ENCODE data around the gene SLC38A7.
"Not testable (repeated sequence)": the region's sequence is repeated elsewhere in the genome, so short reads cannot be mapped to it uniquely, and the experiment has no call there.

SLC38A7 gene

DNA sequence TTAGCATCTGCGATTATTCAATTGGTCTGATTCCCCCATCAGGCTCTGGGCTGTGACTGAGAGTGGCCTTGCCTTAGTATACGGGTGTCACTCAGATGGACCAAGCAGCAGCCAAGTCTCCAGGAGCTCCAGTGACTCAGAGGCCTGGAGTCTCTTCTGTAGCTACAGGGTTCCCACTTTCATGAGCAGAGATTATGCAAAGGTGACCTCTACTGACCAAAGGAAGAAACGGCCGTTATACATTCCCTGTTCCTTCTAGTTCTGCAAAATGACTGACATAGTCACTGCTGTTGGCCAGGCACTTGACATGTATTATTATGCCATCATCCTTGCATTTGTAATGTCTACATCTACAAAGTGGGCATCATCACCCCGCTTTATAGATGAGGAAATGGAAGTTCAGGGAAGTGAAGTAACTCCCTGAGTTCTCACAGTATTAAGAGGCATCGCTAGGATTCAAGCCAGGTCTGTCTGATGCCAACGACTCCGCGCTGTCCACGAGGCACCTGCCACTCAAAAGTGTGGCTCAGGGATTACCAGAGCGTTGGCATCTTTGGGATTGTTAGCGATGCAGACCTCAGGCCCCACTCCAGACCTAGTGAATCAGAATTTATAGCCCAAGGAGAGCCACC lies 23.3 kb downstream of the SLC38A7 start:
- DNase-seq (ENCODE audit: low read depth, low spot score) = peak; percentile 56
- CTCF ChIA-PET = interaction anchor here (0.5 to 6.0 kb wide), 32 partner anchors 10 to 364 kb away, joined by 3 to 78 read pairs (median 4); partner anchors contain the start of gene NDRG4

GRCh38 chr16:58659911-58660310 lies 24.7 kb downstream of the SLC38A7 start:
- POLR2A ChIA-PET; H3K4me3 ChIP-seq (ENCODE audit: low read depth, low read length); DNase-seq (ENCODE audit: low read depth, low spot score): not testable (repeated sequence)
- CTCF ChIA-PET = interaction anchor here (0.8 to 6.0 kb wide), 5 partner anchors 11 to 323 kb away, joined by 3 to 78 read pairs (median 14); no protein-coding TSS in a partner anchor

More for the DNA sequence above, 23.3 kb downstream of the SLC38A7 start:
- H3K4me3 ChIP-seq (ENCODE audit: low read depth, low read length) = no peak overlapping the region
- TF ChIP-seq CTCF (IDR thresholded peaks at IDR 0.05; ENCODE audit: insufficient read depth, low read length, missing control alignments) = peak; percentile 67
- POLR2A ChIA-PET = interaction anchor here (1.0 kb wide), 1 partner anchor 23 kb away, joined by 4 read pairs; the partner anchor contains the start of gene SLC38A7

GRCh38 chr16:58658796-58659211 lies 25.8 kb downstream of the SLC38A7 start:
- no peak overlapping the region for H3K4me3 ChIP-seq (ENCODE audit: low read depth, low read length)
- no peak for TF ChIP-seq CTCF (IDR thresholded peaks at IDR 0.05; ENCODE audit: insufficient read depth, low read length, missing control alignments)
- ChIA-PET POLR2A (no interaction called here), CTCF (interaction anchor here (1.0 to 6.0 kb wide), 5 partner anchors 148 to 760 kb away, joined by 3 to 78 read pairs (median 8); no protein-coding TSS in a partner anchor)
- no peak for DNase-seq (ENCODE audit: low read depth, low spot score)

DNA sequence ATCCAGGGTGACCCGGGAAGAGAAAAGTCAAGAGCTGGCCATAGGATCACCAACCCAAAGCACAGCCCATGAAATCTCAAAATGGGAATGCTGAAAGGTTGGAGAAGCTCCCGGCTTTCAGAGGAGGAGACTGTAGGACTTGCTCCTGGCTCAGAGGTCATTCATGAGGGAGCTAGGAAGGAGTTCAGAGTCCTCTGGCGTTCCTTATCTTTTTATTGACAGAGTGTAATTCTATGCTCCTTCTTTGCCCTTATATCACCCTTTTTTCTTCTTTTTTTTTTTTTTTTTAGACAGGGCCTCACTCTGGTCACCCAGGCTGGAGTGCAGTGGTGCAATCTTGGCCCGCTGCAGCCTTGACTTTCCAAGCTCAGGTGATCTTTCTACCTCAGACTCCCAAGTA lies 27.7 kb downstream of the SLC38A7 start:
- CTCF ChIA-PET = interaction anchor here (0.6 to 3.0 kb wide), 4 partner anchors 41 to 320 kb away, joined by 3 to 14 read pairs (median 3); no protein-coding TSS in a partner anchor
- POLR2A ChIA-PET = no interaction called here
- H3K4me3 ChIP-seq (ENCODE audit: low read depth, low read length) = no peak overlapping the region
- DNase-seq (ENCODE audit: low read depth, low spot score) = no peak
- TF ChIP-seq CTCF (IDR thresholded peaks at IDR 0.05; ENCODE audit: insufficient read depth, low read length, missing control alignments) = no peak

DNA sequence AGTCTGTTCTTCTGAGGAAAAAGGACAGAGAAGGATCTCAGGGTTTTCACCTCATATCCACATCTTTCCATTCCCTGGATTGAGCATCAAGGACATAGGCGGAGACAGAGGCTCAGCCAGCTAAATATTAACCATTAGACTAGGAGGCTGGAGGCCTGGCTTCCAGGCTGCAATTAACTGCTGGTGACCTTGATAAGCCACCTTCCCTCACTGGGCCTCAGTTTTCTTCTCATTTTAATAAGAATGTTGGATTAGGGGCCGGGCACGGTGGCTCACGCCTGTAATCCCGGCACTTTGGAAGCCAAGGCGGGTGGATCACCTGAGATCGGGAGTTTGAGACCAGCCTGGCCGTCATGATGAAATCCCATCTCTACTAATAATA lies 29.4 kb downstream of the SLC38A7 start:
- no peak for TF ChIP-seq CTCF (IDR thresholded peaks at IDR 0.05; ENCODE audit: insufficient read depth, low read length, missing control alignments)
- no peak for DNase-seq (ENCODE audit: low read depth, low spot score)
- CTCF ChIA-PET = no interaction called here
- H3K4me3 ChIP-seq (ENCODE audit: low read depth, low read length) = no peak overlapping the region
- POLR2A ChIA-PET = no interaction called here

DNA sequence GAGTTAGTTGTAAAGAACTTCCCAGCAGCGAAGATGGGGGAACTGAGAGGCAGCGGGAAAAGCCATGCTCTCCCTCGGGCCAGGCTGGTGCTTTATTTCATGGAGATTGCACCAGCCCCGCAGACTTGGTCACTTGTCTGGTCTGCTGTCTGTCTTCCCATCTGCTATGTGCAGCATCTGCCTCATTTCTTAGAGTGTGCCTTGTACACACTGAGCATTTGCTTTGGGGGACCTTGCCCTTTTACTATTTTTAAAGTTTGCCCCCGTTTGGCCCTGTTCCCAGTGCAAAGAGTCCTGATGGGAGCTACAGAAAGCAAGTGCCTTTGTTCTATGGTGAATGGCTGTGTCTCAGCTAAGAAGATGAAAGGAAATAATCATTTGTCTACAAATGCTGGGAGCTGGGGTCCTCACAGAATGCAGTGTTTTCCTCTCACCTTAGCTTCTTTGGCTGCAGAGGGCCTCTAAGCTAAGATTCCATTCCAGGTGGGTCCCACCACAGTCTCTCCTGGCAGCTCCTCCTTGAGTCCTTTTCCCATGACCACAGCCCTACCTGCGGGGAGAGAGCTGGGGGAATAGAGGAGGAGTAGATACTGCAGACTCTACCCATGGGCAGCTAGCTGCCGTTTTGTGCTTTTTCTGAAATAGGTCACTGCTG lies 29.9 kb downstream of the SLC38A7 start:
- CTCF ChIA-PET = interaction anchor here (2.9 kb wide), 1 partner anchor 141 kb away, joined by 19 read pairs; no protein-coding TSS in a partner anchor

More for the DNA sequence above, 29.9 kb downstream of the SLC38A7 start:
- no peak overlapping the region for H3K4me3 ChIP-seq (ENCODE audit: low read depth, low read length)
- TF ChIP-seq CTCF (IDR thresholded peaks at IDR 0.05; ENCODE audit: insufficient read depth, low read length, missing control alignments) = no peak
- no peak for DNase-seq (ENCODE audit: low read depth, low spot score)
- POLR2A ChIA-PET = no interaction called here
